Pancreas (tissue), 10 donors: ENCODE measurements around the gene SLC16A3. TPM values are rescaled to one million over a fixed set of nuclear protein-coding genes. Genes with fewer than 3 reads are reported as not detected.

ENCODE experiments used
- ATAC-seq, 4 donors: fragments of 200-7000 bp; cut with Tn5 transposase; one replicate each; pipeline versions ENCODE4 v1.8.0 to v1.9.1; 2020; ENCODE audit warnings: mild to moderate bottlenecking in 4 of 4, moderate library complexity in 4 of 4
- DNase-seq, 6 donors: peaks; one replicate each; pipeline ENCODE4 v3.0.0-alpha.2; 2020
- FAIRE-seq: peaks from 2 replicates; lab custom pipeline; 2012; peaks lifted over from hg19 to GRCh38; lab: Jason Lieb, UNC
- H3K27ac ChIP-seq, 4 donors: fragments of 200-600 bp; sonication (generic); 1 replicate in 3 of 4; 2 replicates in 1 of 4; pipeline versions ENCODE4 v1.5.0 to v1.8.0; 2020
- H3K27me3 ChIP-seq, 4 donors: fragments of 200-600 bp; one replicate each; pipeline ENCODE4 v1.8.0; 2021
- H3K36me3 ChIP-seq, 3 donors: fragments of 200-600 bp; sonication (generic) in 1 of 3; one replicate each; pipeline versions ENCODE4 v1.5.0 to v1.8.0; 2020 to 2021
- H3K4me1 ChIP-seq, 3 donors: fragments of 200-600 bp; one replicate each; pipeline ENCODE4 v1.8.0; 2021
- H3K4me3 ChIP-seq, 4 donors: fragments of 200-600 bp; sonication (generic) in 2 of 4; one replicate each; pipeline versions ENCODE4 v1.5.0 to v1.8.0; 2020 to 2021
- H3K9me3 ChIP-seq, 4 donors: fragments of 200-600 bp; one replicate each; pipeline ENCODE4 v1.8.0; 2021
- CTCF ChIP-seq, 4 donors: fragments of 200-600 bp; sonication (generic) in 3 of 4; IDR thresholded peaks; one replicate each; pipeline versions ENCODE4 v1.5.0 to v1.8.0; 2021; ENCODE audit warnings: antibody characterized with exemption in 4 of 4
- WGBS, 2 donors: extraction: QIAGEN DNeasy Blood & Tissue Kit; methylation state at CpG; one replicate each; pipeline ENCODE4 v1.1.7; 2013; 5-methylcytosine and 5-hydroxymethylcytosine counted together
- intact Hi-C, 3 donors: fragments of 100-400 bp; cut with DNase I; formaldehyde crosslinking; loops; one replicate each; pipeline versions ENCODE4 v1.11.1 to v1.14.2; 2022
- polyA plus RNA-seq, 2 donors: library from polyadenylated mRNA; stranded (reverse); fragments of 200-250 nt; gene quantifications; one replicate each; pipeline ENCODE4 v1.2.3, GENCODE V29; 2013
- total RNA-seq, 6 donors: library from RNA; stranded (reverse); fragmentation: NEBNext Ultra II Directional in 4 of 6; extraction: Animal tissue kit (Norgen Biotek cat#: 25700) in 4 of 6; gene quantifications; one replicate each; pipeline versions ENCODE4 v1.2.1 to v1.2.4, GENCODE V29; 2021 to 2023
- donor health status: healthy with polysubstance abuse.
- donor health status: DM: no; HTN: no; CAD: no; lungs with moderate emphysema.
- donor health status: DM: no; HTN: no; CAD: no.
- donor health status: control.
- donor health status: control.
- donor health status: Bipolar disorder and iron deficiency.
- donor health status: DM: yes; HTN: yes; CAD: no.
- donor health status: DM: no; HTN: no; CAD: no.
- donor health status: DM: no; HTN: no; CAD: no.
- donor health status: DM: yes; HTN: yes; CAD: no.

The SLC16A3 gene
- total and polyA plus RNA-seq, 8 donors: 1.2 to 22.8 (median 3.7) TPM

- no peaks in the 10 kb centered on the region for H3K36me3 ChIP-seq
- H3K27me3 ChIP-seq: no peaks in the 10 kb centered on the region
- no peaks in the 10 kb centered on the region for H3K9me3 ChIP-seq
- H3K4me3 ChIP-seq: no peak overlapping the region
- ATAC-seq (no peak), DNase-seq (peak in 2 of 6 donors; percentile 63 to 73), FAIRE-seq (no peak)
- intact Hi-C loops: no loop called here
- no peak overlapping the region for H3K27ac ChIP-seq
- 90 to 94% methylated on average over 28 to 32 of the region's 32 CpGs for WGBS, 2 donors
- TF ChIP-seq CTCF (IDR thresholded peaks at IDR 0.05): no peak
- H3K4me1 ChIP-seq: peaks cover 11 to 19% (median 13%) of the 10 kb centered on the region in 3 donors
Observed at GRCh38 chr17:82218349-82219075, 10.3 kb upstream of the SLC16A3 start.

- Histone ChIP-seq H3K4me3 (no peak overlapping the region), H3K9me3 (no peaks in the 10 kb centered on the region), H3K27me3 (no peaks in the 10 kb centered on the region), H3K27ac (no peak overlapping the region), H3K4me1 (peaks cover 11 to 19% (median 13%) of the 10 kb centered on the region in 3 donors), H3K36me3 (no peaks in the 10 kb centered on the region)
- TF ChIP-seq CTCF (IDR thresholded peaks at IDR 0.05): no peak
- WGBS, 2 donors: 90% methylated on average over 3 to 7 of the region's 7 CpGs
- no peak for FAIRE-seq
- intact Hi-C loops: no loop called here
- no peak for ATAC-seq
- peak in 1 of 6 donors; percentile 12 for DNase-seq
Observed at GRCh38 chr17:82219083-82219482, 9.8 kb upstream of the SLC16A3 start.

- H3K4me1 ChIP-seq: peaks cover 11 to 19% (median 13%) of the 10 kb centered on the region in 3 donors
- FAIRE-seq (no peak), ATAC-seq (no peak), DNase-seq (peak in 1 of 6 donors; percentile 66)
- H3K27me3 ChIP-seq: no peaks in the 10 kb centered on the region
- intact Hi-C loops: no loop called here
- no peak for TF ChIP-seq CTCF (IDR thresholded peaks at IDR 0.05)
- no peaks in the 10 kb centered on the region for H3K36me3 ChIP-seq
- WGBS, 2 donors: 84 to 89% methylated on average over 7 to 11 of the region's 11 CpGs
- H3K4me3 ChIP-seq: no peak overlapping the region
- no peaks in the 10 kb centered on the region for H3K9me3 ChIP-seq
- no peak overlapping the region for H3K27ac ChIP-seq
Observed at GRCh38 chr17:82219753-82220709, 8.8 kb upstream of the SLC16A3 start.

GRCh38 chr17:82221341-82221902 lies 7.4 kb upstream of the SLC16A3 start:
- H3K4me1 ChIP-seq: peaks cover 4 to 11% (median 6%) of the 10 kb centered on the region in 3 donors
- 70 to 80% methylated on average over 10 of the region's 10 CpGs for WGBS, 2 donors
- no peaks in the 10 kb centered on the region for H3K27me3 ChIP-seq
- no peak for FAIRE-seq
- H3K27ac ChIP-seq: no peak overlapping the region
- TF ChIP-seq CTCF (IDR thresholded peaks at IDR 0.05): no peak
- no peaks in the 10 kb centered on the region for H3K36me3 ChIP-seq
- DNase-seq: no peak
- ATAC-seq: no peak
- no peaks in the 10 kb centered on the region for H3K9me3 ChIP-seq
- intact Hi-C loops: no loop called here
- no peak overlapping the region for H3K4me3 ChIP-seq
